Astrocyte of the cerebellum (primary cell): ENCODE measurements around the gene PRMT1.

Experiments used
- DNase-seq: peaks from one replicate; pipeline ENCODE4 v3.0.0-alpha.2; 2011; ENCODE audit warnings: low read depth
- H3K4me3 ChIP-seq: 2 replicates; pipeline ENCODE4 v1.5.1; 2011; ENCODE audit warnings: mild to moderate bottlenecking, low read depth, low read length, moderate library complexity
- CTCF ChIP-seq: IDR thresholded peaks from 2 replicates; pipeline ENCODE4 v1.5.1; 2012; ENCODE audit warnings: low read length, low read depth, moderate library complexity, mild to moderate bottlenecking; ENCODE audit errors: missing control alignments
- in situ Hi-C: cut with HindIII; loops from 2 replicates; pipeline ENCODE4 v1.10.0; 2017; ENCODE audit warnings: low sequenced_read_pairs

PRMT1 gene

DNA sequence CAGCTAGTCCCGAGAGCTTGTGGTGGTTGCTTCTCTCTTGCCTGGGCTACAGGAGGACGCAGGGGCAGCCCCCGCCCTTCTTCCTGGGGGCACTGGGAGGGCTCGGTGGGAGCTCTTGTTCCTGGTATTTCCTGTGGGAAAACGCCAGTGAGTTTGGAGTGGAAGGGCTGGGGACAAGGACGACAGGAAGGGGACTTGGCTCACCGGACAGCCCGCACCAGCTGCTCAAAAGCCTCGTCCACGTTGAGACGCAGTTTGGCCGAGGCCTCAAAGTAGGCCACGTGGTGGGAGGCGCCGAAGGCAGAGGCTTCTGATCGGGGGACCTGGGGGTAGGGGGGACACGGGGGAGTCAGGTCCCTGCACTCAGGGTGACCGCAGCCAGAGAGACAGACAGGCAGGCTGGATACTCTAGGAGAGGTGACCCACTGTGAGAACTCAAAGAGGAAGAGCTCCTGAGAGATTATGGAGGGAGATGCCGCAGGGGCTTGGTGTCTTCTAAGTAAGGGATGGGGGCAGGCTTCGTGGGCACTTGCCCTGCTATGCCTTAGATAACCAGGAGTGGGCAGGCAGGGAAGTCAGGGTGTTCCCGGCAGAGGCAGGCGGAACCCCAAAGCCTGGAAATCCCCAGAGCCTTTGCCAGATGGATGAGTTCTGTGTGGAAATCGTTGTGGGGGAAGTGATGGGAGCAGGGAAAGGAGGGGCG is 41.4 kb upstream of the PRMT1 start:
- no peak overlapping the region for H3K4me3 ChIP-seq
- peak; percentile 21 for TF ChIP-seq CTCF
- DNase-seq: no peak
- in situ Hi-C loops: no loop called here

DNA sequence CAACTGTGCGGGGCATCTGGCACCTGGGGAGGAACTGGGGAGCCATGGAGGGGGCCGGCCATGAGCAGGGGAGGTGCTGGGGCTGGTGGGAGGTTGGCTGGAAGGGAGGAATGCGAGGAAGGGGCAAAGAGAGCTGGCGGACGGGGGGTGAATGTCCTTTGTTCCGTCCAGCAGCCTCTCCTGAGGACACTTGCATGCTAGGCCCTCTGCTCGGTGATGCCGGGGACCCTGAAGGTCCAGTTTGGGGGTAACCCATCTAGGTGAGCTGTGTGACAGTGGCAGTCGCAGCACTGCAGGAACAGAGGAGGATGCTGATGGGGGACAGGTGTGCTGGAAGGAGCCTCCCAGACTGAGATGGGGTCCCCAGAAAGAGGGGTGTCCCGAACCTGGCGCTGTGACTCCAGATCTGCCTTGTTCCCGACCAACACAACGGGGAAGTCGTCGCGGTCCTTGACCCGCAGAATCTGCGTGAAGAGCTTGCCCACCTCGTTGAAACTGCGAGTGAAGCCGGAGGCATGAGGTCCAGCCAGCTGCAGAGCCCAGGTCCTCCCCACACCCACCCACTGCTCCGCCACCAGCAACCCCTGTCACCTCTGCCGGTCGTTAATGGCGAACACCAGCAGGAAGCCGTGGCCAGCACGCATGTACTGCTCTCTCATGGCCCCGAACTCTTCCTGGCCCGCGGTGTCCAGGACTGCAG is 40.7 kb upstream of the PRMT1 start:
- no peak for DNase-seq
- no peak for TF ChIP-seq CTCF
- no peak overlapping the region for H3K4me3 ChIP-seq
- in situ Hi-C loops: no loop called here

GRCh38 chr19:49637821-49638738 is 39.0 kb upstream of the PRMT1 start:
- no peak for TF ChIP-seq CTCF
- peak overlapping the region; percentile 69 for H3K4me3 ChIP-seq
- DNase-seq: no peak
- in situ Hi-C loops: no loop called here

DNA sequence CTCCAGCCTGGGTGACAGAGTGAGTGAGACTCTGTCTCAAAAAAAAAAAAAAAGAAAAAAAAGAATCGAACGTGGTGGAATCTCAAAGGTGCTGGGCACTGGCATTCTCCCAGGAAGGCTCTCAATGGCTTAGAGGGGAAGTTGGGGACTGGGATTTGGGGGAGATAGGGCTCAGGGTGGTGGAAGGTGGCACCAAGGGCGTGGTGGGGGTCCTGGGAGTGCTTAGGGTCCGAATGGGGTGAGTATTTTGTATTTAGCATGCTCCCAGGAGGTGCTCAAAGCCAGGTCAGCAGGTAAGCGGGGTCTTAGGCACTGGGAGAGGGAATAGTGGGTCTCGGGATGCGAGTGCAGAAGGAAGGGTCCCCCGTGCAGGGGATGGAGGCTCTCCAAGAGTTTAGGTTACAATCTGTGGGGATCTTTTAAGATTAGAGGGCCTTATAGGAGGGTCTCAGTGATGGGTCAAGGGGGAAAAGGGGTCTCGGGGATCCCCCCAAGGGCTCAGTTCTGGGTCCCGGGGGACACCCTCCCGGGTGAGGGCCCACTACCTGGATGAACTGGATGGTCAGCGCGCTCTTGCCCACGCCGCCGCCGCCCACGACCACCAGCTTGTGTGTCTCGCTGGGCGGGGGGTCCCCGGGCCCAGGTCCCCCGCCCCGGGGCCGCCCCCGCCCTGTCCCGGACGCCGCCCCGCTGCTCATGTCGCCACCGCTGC is 37.5 kb upstream of the PRMT1 start:
- peak overlapping the region; percentile 69 for H3K4me3 ChIP-seq
- TF ChIP-seq CTCF: no peak
- no peak for DNase-seq
- in situ Hi-C loops: loop anchor here (10.0 kb wide), 1 partner anchor 125 kb away; the partner anchor contains the start of gene FCGRT

GRCh38 chr19:49640113-49640898 is 36.8 kb upstream of the PRMT1 start, which contains the start of gene RRAS:
RRAS (minus strand) TSS chr19:49640143; CDS start chr19:49640098, 45 bp downstream.
- DNase-seq: peak; percentile 99
- no peak for TF ChIP-seq CTCF
- in situ Hi-C loops: loop anchor here (10.0 kb wide), 1 partner anchor 126 kb away; the partner anchor contains the start of gene FCGRT
- H3K4me3 ChIP-seq: peak within 1 kb of the TSS; percentile 69
